Stimulated activated CD8-positive, alpha-beta memory T cell treated with anti-CD3 and anti-CD28 coated beads, Interleukin-12 subunit alpha, Interleukin-12 subunit beta, amount 100 ng/mL, for 24 hours (primary cell): Measurements from ENCODE around the gene ITGA6.

Experiments used
- DNase-seq: peaks from one replicate; pipeline ENCODE4 v3.0.0-alpha.2; 2020; ENCODE audit errors: extremely low read depth

ITGA6 gene

GRCh38 chr2:172416447-172417058 is 10.8 kb upstream of the ITGA6 start:
- DNase-seq = no peak

DNA sequence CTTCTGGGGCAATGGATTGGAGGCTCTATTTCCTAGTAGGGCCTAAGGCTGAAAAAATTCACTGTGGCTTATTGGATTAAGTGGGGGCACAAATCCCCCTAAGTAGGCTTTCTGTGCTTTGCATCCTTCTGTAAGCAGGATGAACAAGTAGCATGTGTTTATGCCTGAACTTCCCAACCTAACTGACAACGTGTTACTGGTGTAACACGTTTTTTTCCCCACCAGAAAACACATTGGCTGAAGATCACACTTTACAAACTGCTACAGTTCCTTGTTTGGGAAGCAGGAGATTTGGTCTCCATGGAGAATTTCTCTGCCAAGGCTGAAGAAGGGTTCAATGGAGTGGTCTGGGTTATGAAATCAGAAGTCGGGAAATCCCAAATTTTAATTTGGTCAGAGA is 7.2 kb upstream of the ITGA6 start:
- no peak for DNase-seq

GRCh38 chr2:172423160-172423559 is 4.2 kb upstream of the ITGA6 start:
- DNase-seq = no peak

DNA sequence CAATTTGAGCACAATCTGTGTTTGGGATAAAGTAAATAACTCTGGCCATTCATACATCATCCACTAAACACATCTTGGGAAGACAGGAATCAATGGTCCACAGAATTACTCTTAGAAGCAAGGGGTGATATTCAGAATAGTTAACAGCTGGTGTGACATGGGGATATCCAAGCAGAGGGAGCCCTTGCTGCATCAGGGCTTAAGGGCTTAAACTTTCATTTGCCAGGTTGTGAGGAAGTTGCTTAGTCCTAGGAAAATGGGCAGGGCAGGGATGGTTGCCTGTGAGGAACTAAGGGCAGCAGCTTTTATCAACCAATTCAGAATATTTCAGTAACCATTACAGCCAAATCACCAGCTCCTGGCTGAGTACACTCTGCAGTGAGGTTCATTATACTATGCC is 2.0 kb upstream of the ITGA6 start:
- no peak for DNase-seq

DNA sequence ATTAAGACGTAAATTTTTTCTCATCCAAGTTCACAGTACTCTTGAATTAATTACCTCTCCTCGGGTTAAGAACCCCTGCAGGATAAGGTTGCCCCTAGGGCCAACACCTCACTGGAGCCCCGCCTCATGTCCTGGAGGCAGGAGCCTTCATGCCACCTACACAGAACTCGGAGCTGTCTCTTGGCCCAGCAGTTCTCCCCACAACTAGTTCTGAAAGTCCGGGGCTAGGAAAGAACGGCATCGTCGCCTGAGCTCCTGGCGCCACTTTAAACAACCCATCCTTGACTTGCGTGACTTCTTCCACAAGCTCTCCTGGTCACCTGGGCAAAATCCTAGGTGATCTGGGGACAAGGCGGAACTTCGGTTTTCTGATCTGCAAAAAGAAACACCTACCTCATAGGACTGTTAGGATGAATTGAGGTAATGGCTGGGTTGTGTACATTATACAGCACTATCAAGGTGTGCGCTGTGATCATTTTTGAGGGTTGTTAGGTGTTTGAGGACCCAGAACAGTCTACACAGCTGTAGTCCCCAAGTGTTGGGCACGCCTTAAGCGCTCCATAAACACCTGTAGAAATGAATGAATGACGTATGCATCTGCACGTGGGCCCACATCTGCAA is 641 bp upstream of the ITGA6 start:
- no peak for DNase-seq

GRCh38 chr2:172427990-172428831 is 825 bp downstream of the ITGA6 start:
- no peak for DNase-seq

DNA sequence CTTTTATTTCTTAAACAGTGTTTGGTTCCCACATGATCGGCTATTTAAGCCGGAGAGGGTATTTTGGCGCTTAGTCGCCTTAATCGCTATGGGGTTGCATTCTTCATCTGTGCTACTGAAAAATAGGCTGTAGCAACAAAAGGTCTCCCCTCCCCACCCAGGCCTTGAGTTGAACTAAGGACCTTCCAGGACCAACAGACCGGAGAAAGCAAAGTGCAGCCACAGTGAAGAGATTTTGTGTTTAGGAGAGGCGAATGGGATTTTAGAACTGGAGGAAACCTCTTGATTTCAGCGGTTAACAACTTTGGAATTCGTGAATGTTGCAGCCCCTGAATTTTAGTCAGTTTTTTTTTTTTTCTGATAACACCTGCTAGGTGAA is 1.4 kb downstream of the ITGA6 start:
- no peak for DNase-seq

DNA sequence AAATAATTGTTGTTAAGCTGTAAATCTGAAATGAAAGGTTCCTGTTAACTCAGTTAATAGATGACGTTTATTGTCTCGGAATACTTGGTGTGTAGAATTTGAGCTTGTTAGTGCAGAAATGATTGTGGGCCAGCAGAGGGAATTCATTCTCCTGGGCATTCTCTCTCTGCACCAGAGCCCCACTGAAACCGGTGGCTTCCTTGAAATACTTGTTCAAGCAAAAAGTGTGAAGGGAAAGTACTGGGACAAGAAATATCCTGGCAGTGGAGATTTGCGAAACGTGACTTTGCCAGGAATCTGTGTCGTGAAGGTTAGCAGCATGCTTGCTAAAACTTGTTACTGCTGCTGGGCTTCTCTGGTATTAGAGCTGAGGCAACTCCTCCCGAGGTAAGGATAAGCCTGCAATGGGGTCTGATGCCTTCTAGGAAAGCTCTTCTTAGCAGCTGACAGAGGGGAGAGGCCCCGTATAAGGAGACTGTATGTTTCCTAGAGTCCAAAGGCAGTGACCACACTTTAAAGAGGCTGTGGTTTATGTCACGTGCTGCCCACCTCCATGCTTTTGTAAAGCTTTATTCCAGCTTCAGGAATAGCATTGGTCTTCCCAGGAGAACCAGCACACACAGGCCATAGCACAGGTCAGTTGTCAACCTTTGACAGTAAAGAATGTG is 2.0 kb downstream of the ITGA6 start:
- DNase-seq = no peak

GRCh38 chr2:172430027-172430426 is 2.6 kb downstream of the ITGA6 start:
- DNase-seq = no peak

- no peak for DNase-seq
Observed at GRCh38 chr2:172430678-172431077, 3.3 kb downstream of the ITGA6 start.

- no peak for DNase-seq
Observed at GRCh38 chr2:172431463-172431862, 4.1 kb downstream of the ITGA6 start.

- DNase-seq = no peak
Observed at GRCh38 chr2:172431993-172432392, 4.6 kb downstream of the ITGA6 start.

DNA sequence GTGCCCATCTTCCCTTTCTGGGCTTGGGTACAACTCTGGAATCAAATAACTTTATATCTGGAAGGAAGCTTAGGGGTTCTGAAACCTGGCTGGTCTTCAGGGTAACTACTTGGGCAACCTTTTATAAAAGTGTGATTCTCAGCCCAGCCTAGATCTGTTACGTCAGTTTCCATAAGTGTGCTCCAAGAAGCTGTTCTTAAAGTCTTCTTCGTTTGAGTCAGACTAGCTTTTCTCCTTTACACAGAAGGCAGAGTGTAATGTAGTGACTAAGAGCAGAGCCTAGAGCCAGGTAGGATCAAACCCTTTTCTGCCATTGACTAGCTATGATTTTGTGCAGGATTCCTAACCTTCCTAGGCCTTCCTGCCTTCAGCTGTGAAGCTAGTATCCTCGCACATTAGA is 5.8 kb downstream of the ITGA6 start:
- DNase-seq = no peak

GRCh38 chr2:172434821-172435605 is 7.6 kb downstream of the ITGA6 start:
- DNase-seq = no peak

GRCh38 chr2:172435606-172435911 is 8.2 kb downstream of the ITGA6 start:
- DNase-seq = no peak

DNA sequence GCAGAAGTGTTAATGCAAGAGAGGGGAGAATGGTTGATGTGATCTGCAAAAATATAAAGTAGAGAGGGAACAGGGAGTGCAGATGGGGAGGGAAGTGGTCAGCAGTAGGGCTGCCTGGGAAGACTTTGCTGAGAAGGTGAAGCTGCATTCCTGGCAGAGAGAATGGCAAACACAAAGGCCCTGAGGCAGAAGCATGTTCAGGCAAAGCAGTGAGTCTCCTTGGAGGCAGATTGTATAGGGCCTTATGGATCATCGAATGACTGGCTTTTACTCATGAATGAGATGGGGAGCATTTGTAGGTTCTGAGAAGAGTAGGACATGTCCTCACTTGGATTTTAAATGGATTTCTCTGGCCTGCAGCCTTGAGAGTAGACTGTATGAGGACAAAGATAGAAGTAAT is 9.5 kb downstream of the ITGA6 start:
- no peak for DNase-seq

DNA sequence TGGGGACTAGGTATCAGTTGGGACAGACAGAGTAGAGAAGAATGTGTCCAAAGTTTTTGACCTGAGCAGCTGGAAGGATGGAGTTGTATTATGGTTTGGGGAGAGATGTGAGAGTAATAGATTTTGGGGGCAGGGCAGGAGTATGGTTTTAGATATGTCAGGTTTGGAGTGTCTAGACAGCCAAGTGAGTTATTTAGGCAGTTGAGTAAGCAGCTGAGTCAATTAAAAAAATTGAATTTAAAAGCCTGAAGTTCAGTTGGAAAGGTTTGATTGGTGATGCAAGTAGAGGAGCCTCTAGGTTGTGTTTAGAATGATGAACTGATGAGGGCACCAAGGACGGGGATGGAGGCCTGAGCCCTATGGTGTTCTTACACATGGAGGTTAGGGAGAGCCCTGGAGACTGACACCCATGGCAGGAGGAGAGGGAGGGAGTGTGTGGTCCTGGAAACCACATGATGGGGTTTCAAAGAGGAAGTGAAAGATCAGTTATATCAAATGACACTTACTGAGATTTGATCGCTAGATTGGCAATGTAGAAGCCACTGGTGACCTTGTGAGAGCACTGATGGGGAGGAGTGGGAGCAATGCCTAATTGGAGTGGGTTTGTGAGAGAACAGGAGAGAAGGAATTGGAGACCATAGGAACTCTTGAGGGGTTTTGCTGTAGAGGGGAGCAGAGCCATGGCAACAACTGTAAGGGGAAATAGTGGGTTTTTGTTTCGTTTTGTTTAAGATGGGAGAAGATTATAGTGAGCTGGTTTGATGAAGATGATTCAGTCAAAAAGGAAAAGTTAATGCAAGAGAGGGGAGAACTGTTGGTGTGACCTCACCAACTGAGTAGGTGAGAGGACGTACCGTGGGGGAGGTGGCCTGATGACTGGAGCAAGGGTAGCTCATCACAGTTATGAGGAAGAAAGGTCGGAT is 10.3 kb downstream of the ITGA6 start:
- DNase-seq = no peak

- no peak for DNase-seq
Observed at GRCh38 chr2:172438741-172439508, 11.5 kb downstream of the ITGA6 start.

GRCh38 chr2:172439509-172439860 is 12.1 kb downstream of the ITGA6 start:
- DNase-seq = no peak

DNA sequence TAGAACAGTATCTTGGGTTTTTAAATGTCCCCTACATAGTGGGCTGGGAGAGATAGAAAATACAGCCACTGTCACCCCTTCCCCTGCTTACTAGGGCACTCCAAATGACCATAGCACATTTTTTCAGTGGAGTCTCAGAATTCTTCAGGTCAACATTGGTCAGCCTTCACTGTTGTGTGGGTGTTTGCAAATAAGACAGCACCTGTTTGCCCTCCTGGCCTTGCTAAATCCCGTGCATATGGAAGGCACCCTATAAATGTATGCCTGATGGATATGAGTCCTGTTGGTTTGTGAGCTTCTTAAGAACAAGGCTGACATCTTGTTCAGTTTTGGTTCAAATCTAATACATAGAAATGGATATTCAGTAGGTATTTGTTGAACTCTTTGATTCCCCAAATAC is 12.5 kb downstream of the ITGA6 start:
- DNase-seq = no peak
